ENCODE results near the gene TMEM43. TPM values are rescaled to one million over a fixed set of nuclear protein-coding genes. Genes with fewer than 3 reads are reported as not detected.

TMEM43 gene
- total RNA-seq, 1 donor from 2014 or later = 98.2 TPM

- no peak for DNase-seq (ENCODE audit: extremely low read depth, low read depth, low spot score)
Measured at GRCh38 chr3:14135581-14135980, 10.7 kb downstream of the TMEM43 start.

GRCh38 chr3:14137004-14137403, 12.2 kb downstream of the TMEM43 start:
- DNase-seq (ENCODE audit: extremely low read depth, low read depth, low spot score) = no peak

GRCh38 chr3:14137445-14137844, 12.6 kb downstream of the TMEM43 start:
- no peak for DNase-seq (ENCODE audit: extremely low read depth, low read depth, low spot score)

- no peak for DNase-seq (ENCODE audit: extremely low read depth, low read depth, low spot score)
Measured at GRCh38 chr3:14138109-14138877, 13.4 kb downstream of the TMEM43 start.

GRCh38 chr3:14138878-14139655, 14.2 kb downstream of the TMEM43 start:
- DNase-seq (ENCODE audit: extremely low read depth, low read depth, low spot score) = no peak

- DNase-seq (ENCODE audit: extremely low read depth, low read depth, low spot score) = no peak
Measured at GRCh38 chr3:14139771-14140170, 14.9 kb downstream of the TMEM43 start.

- no peak for DNase-seq (ENCODE audit: extremely low read depth, low read depth, low spot score)
Measured at GRCh38 chr3:14140668-14141067, 15.8 kb downstream of the TMEM43 start.

GRCh38 chr3:14141144-14141543, 16.3 kb downstream of the TMEM43 start:
- DNase-seq (ENCODE audit: extremely low read depth, low read depth, low spot score) = no peak

- DNase-seq (ENCODE audit: extremely low read depth, low read depth, low spot score) = no peak
Measured at GRCh38 chr3:14141602-14142341, 16.9 kb downstream of the TMEM43 start.

GRCh38 chr3:14142567-14143270, 17.9 kb downstream of the TMEM43 start:
- no peak for DNase-seq (ENCODE audit: extremely low read depth, low read depth, low spot score)

GRCh38 chr3:14143271-14144225, 18.7 kb downstream of the TMEM43 start:
- DNase-seq (ENCODE audit: extremely low read depth, low read depth, low spot score) = peak; percentile 77

- DNase-seq (ENCODE audit: extremely low read depth, low read depth, low spot score) = peak; percentile 98
Measured at GRCh38 chr3:14144423-14145075, 19.7 kb downstream of the TMEM43 start.

GRCh38 chr3:14145236-14145635, 20.4 kb downstream of the TMEM43 start:
- no peak for DNase-seq (ENCODE audit: extremely low read depth, low read depth, low spot score)

- no peak for DNase-seq (ENCODE audit: extremely low read depth, low read depth, low spot score)
Measured at GRCh38 chr3:14145670-14146380, 21.0 kb downstream of the TMEM43 start.

GRCh38 chr3:14146381-14147065, 21.7 kb downstream of the TMEM43 start:
- DNase-seq (ENCODE audit: extremely low read depth, low read depth, low spot score) = no peak

GRCh38 chr3:14147066-14147435, 22.2 kb downstream of the TMEM43 start:
- no peak for DNase-seq (ENCODE audit: extremely low read depth, low read depth, low spot score)

- DNase-seq (ENCODE audit: extremely low read depth, low read depth, low spot score) = no peak
Measured at GRCh38 chr3:14147617-14148016, 22.8 kb downstream of the TMEM43 start.
